ENCODE results near the gene BIN2.
"Not testable (repeated sequence)": the region's sequence is repeated elsewhere in the genome, so short reads cannot be mapped to it uniquely, and the experiment has no call there.

The BIN2 gene

GRCh38 chr12:51307655-51308593 lies 16.1 kb downstream of the BIN2 start:
- H3K4me3 Mint-ChIP-seq: no peak overlapping the region
- peak overlapping the region; percentile 65 for H3K27ac Mint-ChIP-seq
- H3K27me3 Mint-ChIP-seq: no peaks in the 10 kb centered on the region
- peaks cover 59% of the 10 kb centered on the region for H3K36me3 Mint-ChIP-seq (ENCODE audit: low read depth)
- peaks cover 48% of the 10 kb centered on the region for H3K4me1 Mint-ChIP-seq (ENCODE audit: low read depth)
- no peaks in the 10 kb centered on the region for H3K9me3 Mint-ChIP-seq

- peaks cover 59% of the 10 kb centered on the region for H3K36me3 Mint-ChIP-seq (ENCODE audit: low read depth)
- no peaks in the 10 kb centered on the region for H3K9me3 Mint-ChIP-seq
- no peaks in the 10 kb centered on the region for H3K27me3 Mint-ChIP-seq
- no peak overlapping the region for H3K27ac Mint-ChIP-seq
- H3K4me1 Mint-ChIP-seq (ENCODE audit: low read depth): peaks cover 37% of the 10 kb centered on the region
- no peak overlapping the region for H3K4me3 Mint-ChIP-seq
Measured at GRCh38 chr12:51306507-51306906, 17.5 kb downstream of the BIN2 start.

GRCh38 chr12:51300768-51301167 lies 23.2 kb downstream of the BIN2 start:
- H3K9me3 Mint-ChIP-seq; H3K4me1 Mint-ChIP-seq (ENCODE audit: low read depth); H3K27me3 Mint-ChIP-seq; H3K4me3 Mint-ChIP-seq: not testable (repeated sequence)
- Mint-ChIP-seq H3K36me3 (ENCODE audit: low read depth) (peaks cover 48% of the 10 kb centered on the region), H3K27ac (peak overlapping the region; percentile 36)

GRCh38 chr12:51295651-51296050 lies 28.3 kb downstream of the BIN2 start:
- no peak overlapping the region for H3K27ac Mint-ChIP-seq
- H3K9me3 Mint-ChIP-seq: no peaks in the 10 kb centered on the region
- peaks cover 24% of the 10 kb centered on the region for H3K4me1 Mint-ChIP-seq (ENCODE audit: low read depth)
- H3K4me3 Mint-ChIP-seq: no peak overlapping the region
- H3K36me3 Mint-ChIP-seq (ENCODE audit: low read depth): peaks cover 44% of the 10 kb centered on the region
- no peaks in the 10 kb centered on the region for H3K27me3 Mint-ChIP-seq

- H3K9me3 Mint-ChIP-seq, H3K27me3 Mint-ChIP-seq: not testable (repeated sequence)
- peak overlapping the region; percentile 47 for H3K4me3 Mint-ChIP-seq
- peak overlapping the region; percentile 94 for H3K27ac Mint-ChIP-seq
- peaks cover 30% of the 10 kb centered on the region for H3K4me1 Mint-ChIP-seq (ENCODE audit: low read depth)
- H3K36me3 Mint-ChIP-seq (ENCODE audit: low read depth): peaks cover 51% of the 10 kb centered on the region
Measured at GRCh38 chr12:51294097-51294496, 29.9 kb downstream of the BIN2 start.

- peaks cover 31% of the 10 kb centered on the region for H3K4me1 Mint-ChIP-seq (ENCODE audit: low read depth)
- H3K27me3 Mint-ChIP-seq: no peaks in the 10 kb centered on the region
- H3K9me3 Mint-ChIP-seq: no peaks in the 10 kb centered on the region
- H3K4me3 Mint-ChIP-seq: peak overlapping the region; percentile 47
- H3K36me3 Mint-ChIP-seq (ENCODE audit: low read depth): peaks cover 52% of the 10 kb centered on the region
- H3K27ac Mint-ChIP-seq: peak overlapping the region; percentile 94
Measured at GRCh38 chr12:51293696-51294095, 30.3 kb downstream of the BIN2 start.

DNA sequence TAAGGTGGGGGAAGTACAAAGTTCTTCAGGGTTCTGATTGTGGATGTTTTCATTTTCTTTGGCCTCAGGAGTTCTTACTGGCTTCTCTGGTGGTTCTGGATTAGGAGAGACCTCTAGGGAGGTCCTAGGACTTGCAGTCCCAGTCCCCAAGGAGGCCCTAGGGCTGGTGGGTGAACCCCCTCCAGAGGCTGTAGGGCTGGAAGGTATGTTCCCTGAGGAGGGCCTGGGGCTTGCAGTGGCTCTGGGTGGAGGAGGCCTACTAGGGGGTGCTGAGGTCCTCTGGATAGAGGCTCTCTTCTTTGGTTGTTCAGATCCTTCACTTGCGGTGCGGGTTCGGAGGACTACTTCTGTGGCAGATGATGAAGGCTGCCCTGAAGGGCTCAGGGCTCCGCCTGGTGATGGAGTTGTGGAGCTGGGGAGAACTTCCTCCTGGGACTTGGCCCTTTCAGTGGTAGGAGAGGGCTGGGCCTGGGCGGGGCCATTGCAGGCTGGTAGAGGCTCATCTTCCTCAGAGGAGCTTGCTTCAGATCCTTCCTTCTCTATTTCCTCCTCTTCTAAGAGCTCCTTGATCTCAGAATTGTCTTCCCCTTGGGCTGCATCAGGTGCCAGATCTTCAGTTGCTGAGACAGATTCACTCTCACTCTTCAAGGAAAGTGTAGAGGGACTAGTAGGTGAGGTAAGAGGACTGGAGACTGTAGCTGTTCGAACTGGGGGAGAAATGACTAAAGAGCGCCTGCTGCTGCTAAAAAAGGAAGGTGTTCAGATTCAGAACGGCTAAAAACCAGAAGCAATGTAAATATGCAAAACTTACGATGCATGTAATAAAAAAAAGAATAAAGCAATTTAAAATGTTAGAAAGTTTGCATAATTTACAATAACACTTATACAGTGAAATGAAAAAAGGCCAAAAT lies 32.1 kb downstream of the BIN2 start:
- H3K27ac Mint-ChIP-seq: peak overlapping the region; percentile 12
- not testable (repeated sequence) for H3K9me3 Mint-ChIP-seq, H3K4me3 Mint-ChIP-seq, H3K27me3 Mint-ChIP-seq
- H3K4me1 Mint-ChIP-seq (ENCODE audit: low read depth): peaks cover 31% of the 10 kb centered on the region
- H3K36me3 Mint-ChIP-seq (ENCODE audit: low read depth): peaks cover 60% of the 10 kb centered on the region

- peak overlapping the region; percentile 31 for H3K27ac Mint-ChIP-seq
- H3K9me3 Mint-ChIP-seq: no peaks in the 10 kb centered on the region
- no peaks in the 10 kb centered on the region for H3K27me3 Mint-ChIP-seq
- H3K4me3 Mint-ChIP-seq: no peak overlapping the region
- H3K4me1 Mint-ChIP-seq (ENCODE audit: low read depth): peaks cover 6% of the 10 kb centered on the region
- H3K36me3 Mint-ChIP-seq (ENCODE audit: low read depth): peaks cover 50% of the 10 kb centered on the region
Measured at GRCh38 chr12:51285843-51286242, 38.1 kb downstream of the BIN2 start.

- H3K27ac Mint-ChIP-seq: peak overlapping the region; percentile 8
- H3K36me3 Mint-ChIP-seq (ENCODE audit: low read depth): peaks cover 27% of the 10 kb centered on the region
- peaks cover 4% of the 10 kb centered on the region for H3K4me1 Mint-ChIP-seq (ENCODE audit: low read depth)
- H3K27me3 Mint-ChIP-seq: no peaks in the 10 kb centered on the region
- no peaks in the 10 kb centered on the region for H3K9me3 Mint-ChIP-seq
- H3K4me3 Mint-ChIP-seq: no peak overlapping the region
Measured at GRCh38 chr12:51281202-51281924, 42.6 kb downstream of the BIN2 start.

DNA sequence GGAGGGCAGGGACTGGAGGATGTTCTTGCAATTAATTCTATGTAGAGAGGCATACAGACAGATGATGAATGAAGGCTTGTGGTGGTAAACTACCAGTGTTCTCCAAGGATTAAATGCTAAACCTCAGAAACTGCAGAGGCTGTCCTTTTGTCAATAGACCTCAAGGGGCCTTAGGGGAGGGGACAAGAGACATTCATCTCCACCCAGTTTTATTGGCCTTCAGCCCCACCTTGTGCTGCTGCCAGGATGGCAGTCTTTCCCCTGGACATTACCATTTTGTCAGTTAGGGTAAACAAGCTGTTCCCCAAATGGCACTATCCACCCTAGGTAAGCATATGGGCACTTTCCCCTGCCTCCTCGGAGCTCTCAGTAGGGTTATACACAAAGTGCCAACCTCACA lies 48.9 kb downstream of the BIN2 start:
- Mint-ChIP-seq H3K27me3 (peaks cover 14% of the 10 kb centered on the region), H3K4me3 (no peak overlapping the region)

GRCh38 chr12:51272810-51273209 lies 51.2 kb downstream of the BIN2 start:
- H3K4me3 Mint-ChIP-seq; H3K9me3 Mint-ChIP-seq; H3K36me3 Mint-ChIP-seq (ENCODE audit: low read depth); H3K27ac Mint-ChIP-seq: not testable (repeated sequence)
- Mint-ChIP-seq H3K4me1 (ENCODE audit: low read depth) (peaks cover 16% of the 10 kb centered on the region), H3K27me3 (peaks cover 22% of the 10 kb centered on the region)

More for the DNA sequence above, 48.9 kb downstream of the BIN2 start:
- peaks cover 13% of the 10 kb centered on the region for H3K4me1 Mint-ChIP-seq (ENCODE audit: low read depth)
- H3K27ac Mint-ChIP-seq: no peak overlapping the region
- H3K36me3 Mint-ChIP-seq (ENCODE audit: low read depth): peaks cover under 1% of the 10 kb centered on the region
- no peaks in the 10 kb centered on the region for H3K9me3 Mint-ChIP-seq

- peaks cover 22% of the 10 kb centered on the region for H3K27me3 Mint-ChIP-seq
- no peaks in the 10 kb centered on the region for H3K36me3 Mint-ChIP-seq (ENCODE audit: low read depth)
- H3K4me1 Mint-ChIP-seq (ENCODE audit: low read depth): peaks cover 19% of the 10 kb centered on the region
- no peaks in the 10 kb centered on the region for H3K9me3 Mint-ChIP-seq
- H3K4me3 Mint-ChIP-seq: peak overlapping the region; percentile 87
- H3K27ac Mint-ChIP-seq: peak overlapping the region; percentile 84
Measured at GRCh38 chr12:51270951-51271518, 52.9 kb downstream of the BIN2 start.

- H3K36me3 Mint-ChIP-seq (ENCODE audit: low read depth): no peaks in the 10 kb centered on the region
- peak within 1 kb of the TSS; percentile 87 for H3K4me3 Mint-ChIP-seq
- peak within 1 kb of the TSS; percentile 84 for H3K27ac Mint-ChIP-seq
- no peaks in the 10 kb centered on the region for H3K9me3 Mint-ChIP-seq
- peaks cover 25% of the 10 kb centered on the region for H3K4me1 Mint-ChIP-seq (ENCODE audit: low read depth)
- peaks cover 22% of the 10 kb centered on the region for H3K27me3 Mint-ChIP-seq
Measured at GRCh38 chr12:51270067-51270950, 53.7 kb downstream of the BIN2 start, which contains the start of gene SMAGP. Gene SMAGP, minus strand, starts transcription at chr12:51270415. Its CDS starts 1,137 bp downstream, at chr12:51269278.
